ENCODE results near the gene CLMN.
"Not testable (repeated sequence)": the region's sequence is repeated elsewhere in the genome, so short reads cannot be mapped to it uniquely, and the experiment has no call there.

Gene CLMN

DNA sequence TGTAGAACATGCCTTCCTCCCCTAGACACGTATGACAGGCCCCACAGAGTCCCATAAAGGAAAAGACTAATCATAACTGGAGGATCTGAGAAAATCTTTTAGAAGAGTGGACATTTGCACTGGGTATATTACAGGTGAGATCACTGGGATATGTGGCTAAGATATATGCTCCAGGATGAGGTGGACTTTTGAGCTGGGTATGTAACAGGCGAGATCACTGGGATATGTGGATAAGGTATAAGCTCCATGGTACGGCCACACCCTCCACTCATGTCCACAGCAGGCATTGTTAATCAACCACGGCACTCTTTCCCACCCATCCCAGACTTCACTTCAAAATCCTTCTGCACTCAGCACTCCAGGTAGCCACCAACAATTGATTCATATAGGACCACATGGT is 34.1 kb downstream of the CLMN start:
- DNase-seq (ENCODE audit: low read depth in 2 of 2) = no peak

DNA sequence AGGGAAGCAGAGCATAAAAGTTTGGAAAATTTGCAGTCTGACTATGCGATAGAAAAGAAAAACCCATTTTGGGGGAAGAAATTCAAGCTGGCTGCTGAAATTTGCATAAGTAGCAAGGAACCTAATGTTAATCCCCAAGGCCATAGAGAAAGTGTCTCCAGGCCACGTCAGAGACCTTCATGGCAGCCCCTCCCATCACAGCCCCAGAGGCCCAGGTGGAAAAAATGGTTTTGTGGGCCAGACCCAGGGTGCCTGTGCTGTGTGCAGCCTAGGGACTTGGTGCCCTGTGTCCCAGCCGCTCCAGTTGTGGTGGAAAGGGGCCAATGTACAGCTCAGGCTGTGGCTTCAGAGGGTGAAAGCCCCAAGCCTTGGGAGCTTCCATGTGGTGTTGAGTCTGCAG is 35.9 kb downstream of the CLMN start:
- not testable (repeated sequence) for DNase-seq (ENCODE audit: low read depth in 2 of 2)

DNA sequence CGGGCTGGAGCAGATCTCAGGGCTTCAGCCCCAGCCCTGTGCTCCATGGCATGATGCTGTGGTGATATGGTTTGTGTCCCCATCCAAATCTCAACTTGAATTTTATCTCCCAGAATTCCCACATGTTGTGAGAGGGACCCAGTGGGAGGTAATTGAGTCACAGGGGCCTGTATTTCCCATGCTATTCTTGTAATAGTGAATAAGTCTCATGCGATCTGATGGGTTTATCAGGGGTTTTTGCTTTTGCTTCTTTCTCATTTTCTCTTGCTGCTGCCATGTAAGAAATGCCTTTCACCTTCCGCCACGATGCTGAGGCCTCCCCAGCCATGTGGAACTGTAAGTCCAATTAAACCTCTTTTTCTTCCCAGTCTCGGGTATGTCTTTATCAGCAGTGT is 36.7 kb downstream of the CLMN start:
- not testable (repeated sequence) for DNase-seq (ENCODE audit: low read depth in 2 of 2)

DNA sequence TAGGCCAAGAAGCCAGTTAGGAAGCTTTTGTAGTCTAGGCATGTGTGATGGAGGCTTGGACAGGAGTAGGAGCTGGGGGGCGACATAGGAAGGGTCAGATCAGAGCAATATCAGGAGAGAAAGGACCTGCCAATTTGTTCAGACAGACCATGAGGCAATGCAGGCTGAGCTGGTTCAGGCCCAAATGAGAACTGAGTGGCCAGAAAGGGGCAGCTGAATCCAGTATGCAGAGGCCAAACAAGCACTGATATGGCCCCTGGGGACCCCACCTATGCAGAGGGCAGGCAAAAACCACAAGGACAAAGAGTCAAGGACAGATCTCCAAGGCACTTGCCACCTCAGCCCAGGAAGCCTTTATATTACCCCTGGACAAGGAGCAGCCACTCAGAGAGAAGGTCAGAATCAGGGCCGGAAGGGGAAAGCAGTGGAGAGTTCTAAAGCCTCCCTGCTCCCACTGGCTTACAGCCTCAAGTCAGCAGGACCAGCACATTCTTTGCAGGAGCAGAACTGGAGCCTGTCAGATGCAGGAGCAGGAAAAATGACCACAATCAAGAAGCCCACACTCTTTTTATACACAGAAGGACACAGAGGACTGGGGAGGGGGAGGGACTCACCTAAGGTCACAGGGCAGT is 37.2 kb downstream of the CLMN start:
- no peak for DNase-seq (ENCODE audit: low read depth in 2 of 2)

DNA sequence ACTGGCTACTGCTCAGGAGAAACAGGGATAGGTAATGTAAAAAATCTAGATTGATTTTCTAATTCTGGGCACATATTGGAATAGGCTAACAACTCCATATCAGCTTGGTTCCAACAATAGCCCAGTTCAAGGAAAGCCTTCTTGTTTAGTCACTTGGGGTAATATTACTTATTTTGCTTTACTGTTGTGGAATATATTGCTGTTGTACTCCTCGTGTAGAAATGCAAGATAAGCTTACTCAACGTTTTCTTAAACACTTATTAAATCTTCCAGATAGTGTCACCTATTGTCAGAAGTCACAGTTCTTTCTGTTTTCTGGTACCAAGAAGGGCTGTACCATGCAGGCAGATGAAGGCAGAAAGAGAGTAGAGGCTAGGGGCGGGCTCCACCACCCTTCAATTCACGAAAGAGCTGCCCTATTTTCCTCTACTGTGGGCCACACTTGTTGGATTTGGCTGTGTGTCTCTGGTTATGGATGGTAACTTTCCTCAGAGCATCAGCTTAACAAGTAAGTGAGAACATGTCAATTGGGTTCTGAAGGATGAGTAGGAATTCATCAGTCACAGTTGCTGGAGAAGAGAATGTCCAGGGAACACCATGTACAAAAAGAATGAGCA is 38.0 kb downstream of the CLMN start:
- DNase-seq (ENCODE audit: low read depth in 2 of 2) = no peak

DNA sequence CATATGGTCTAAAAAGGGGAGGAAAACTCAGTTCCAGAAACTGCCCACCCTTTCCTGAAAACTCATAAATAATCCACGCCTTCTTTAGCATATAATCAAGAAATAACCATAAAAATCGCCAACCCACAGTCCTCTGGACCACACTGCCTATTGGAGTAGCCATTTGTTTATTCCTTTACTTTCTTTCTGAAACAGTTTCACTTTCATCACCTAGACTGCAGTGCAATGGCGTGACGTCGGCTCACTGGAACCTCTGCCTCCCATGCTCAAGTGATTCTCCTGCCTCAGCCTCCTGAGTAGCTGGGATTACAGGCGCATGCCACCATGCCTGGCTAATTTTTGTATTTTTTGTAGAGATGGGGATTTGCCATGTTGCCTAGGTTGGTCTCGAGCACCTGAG is 44.2 kb downstream of the CLMN start:
- no peak for DNase-seq (ENCODE audit: low read depth in 2 of 2)

DNA sequence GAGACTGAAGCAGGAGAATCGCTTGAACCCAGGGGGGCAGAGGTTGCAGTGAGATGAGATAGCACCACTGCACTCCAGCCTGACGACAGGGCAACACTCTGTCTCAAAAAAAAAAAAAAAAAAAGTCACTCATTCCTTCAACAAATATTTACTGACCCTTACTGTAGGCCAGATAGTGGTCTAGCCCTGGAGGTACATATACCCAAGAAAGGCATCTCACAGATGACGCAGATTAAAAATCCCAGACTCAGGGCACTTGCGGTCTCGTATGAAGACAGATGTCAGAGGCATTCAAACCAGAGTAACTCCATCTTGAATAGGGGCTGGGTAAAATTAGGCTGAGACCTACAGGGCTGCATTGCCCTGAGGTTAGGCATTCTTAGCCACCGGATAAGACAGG is 44.8 kb downstream of the CLMN start:
- no peak for DNase-seq (ENCODE audit: low read depth in 2 of 2)

DNA sequence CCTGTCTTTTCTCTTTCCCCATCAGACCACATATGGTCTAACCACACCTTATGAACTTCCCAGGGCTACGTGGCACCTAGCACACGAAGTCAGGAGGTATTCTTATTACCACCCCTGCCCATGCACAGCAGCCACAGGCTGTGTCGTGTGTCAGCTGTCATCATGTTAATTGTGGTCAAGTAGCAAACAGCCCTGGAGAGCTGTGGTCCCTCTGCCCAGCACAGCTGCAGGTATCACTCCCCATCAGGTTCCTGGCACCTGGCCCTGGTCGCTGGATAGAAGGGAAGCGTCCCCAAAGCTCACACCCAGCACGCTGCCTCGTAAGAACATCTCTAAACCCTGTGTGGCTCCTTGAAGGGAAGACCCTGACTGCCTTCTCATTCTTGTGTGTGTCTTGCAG is 45.4 kb downstream of the CLMN start:
- DNase-seq (ENCODE audit: low read depth in 2 of 2) = no peak

DNA sequence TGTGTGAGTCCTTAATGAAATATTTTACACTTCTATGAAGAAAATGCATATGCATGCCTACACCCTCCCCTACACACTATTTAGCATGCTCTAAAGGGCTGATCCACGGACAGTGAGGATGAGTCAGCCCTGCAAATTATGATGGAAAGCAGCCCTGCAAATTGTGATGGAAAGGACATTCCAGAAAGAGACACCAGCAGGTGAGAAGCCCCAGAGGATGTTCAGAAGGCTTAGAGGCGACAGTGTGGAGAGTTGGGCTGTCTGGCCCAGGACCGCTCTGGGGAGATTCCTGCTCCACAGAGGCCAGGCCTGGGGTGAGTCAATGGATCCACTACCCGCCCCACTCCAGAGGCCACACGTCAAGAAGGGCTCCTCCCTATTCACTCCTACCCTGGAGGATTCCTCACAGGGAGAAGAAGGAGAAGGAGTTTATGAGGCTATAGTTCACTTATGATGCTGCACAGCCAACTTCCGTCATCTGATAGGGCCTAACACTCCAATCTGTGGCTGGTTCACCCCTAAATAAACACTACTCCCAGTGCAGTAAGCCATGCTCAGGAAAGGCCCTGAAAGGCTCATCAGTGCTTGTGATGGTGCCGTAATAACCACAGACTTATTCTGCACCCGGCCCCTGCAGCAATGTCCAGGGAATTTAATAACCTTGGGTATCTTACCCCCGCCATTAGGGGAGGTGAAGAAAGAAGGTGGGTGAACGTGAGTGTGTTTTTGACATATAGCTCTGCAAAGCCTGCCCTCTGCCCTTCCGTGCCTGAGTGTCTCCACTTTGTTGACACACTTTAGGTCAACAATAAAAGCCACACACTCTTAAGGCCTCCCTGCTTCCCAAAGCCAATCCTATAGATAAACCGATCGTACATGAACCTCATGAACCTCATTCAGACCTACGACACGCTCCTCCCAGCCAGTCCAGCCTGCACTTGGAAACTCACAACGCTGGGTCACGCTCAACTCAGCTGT is 46.4 kb downstream of the CLMN start:
- no peak for DNase-seq (ENCODE audit: low read depth in 2 of 2)

DNA sequence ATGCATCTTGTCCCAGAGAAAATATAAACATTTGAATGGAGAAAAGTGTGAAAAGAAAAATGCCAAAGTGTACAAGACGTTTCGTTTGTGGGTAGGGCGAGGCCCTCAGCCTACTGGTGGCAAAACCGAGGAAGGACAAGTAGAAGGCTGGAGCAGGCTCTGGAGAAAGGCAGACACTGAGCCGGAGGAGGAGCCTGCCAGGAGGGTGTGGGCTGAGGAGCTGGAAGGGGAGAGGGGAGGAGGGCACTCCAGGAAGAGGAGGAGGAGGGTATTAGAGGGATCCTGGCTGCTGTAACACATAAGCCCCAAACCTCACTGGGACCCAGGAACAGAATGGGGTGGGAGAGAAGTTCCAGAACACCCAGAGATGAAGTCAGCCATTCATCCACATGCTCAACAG is 47.7 kb downstream of the CLMN start:
- no peak for DNase-seq (ENCODE audit: low read depth in 2 of 2)

DNA sequence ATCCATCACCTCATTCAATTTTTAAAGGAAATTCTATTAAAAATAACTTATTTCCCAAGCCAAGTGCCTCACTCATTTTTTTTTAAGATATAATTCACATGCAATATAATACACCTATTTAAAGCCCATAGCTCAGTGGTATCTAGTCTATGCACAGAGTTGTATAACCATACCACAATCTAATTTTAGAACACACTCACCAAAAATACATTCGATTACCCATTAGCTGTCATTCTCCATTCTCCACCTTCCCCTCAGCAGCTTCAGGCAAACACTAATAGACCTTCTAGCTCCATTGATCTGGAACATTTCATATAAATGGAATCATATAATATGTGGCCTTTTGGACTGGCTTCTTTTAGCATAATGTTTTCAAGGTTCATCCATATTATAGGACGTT is 49.5 kb downstream of the CLMN start:
- no peak for DNase-seq (ENCODE audit: low read depth in 2 of 2)

DNA sequence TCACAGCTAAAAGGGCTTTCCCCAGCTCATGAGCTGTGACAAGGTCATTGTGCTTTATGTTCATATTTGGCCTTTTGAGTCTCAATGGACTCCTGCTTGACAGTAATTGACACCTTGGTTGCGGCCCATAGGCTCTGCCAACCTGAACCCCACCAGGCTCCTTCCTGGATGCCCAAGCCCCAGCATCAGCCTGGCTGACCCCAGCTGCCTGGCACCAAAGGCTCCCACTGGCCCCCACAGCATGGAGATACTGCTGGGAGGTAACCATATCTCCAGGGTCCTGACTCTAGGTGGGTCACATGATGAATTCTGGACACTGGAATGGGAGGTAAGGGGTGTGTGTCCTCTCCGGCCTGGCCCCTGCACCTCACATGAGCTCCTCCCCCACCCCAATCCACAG is 50.2 kb downstream of the CLMN start:
- DNase-seq (ENCODE audit: low read depth in 2 of 2) = no peak

DNA sequence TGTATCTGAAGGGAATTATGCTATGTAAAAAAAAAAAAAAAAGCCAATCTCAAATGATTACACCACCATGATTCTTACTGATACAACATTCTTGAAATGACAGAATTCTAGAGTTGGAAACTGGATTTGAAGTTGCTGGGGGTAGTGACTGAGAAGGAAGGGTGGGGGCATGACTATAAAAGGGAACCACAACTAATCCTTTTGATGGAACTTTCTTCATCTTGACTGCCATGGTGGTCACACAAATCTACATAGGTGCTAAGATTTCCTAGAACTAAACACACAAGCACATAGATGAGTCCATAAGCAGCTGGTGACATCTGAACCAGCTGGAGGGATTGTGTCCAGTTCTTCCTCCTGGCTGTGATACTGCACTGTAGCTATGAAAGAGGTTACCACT is 51.4 kb downstream of the CLMN start:
- no peak for DNase-seq (ENCODE audit: low read depth in 2 of 2)

DNA sequence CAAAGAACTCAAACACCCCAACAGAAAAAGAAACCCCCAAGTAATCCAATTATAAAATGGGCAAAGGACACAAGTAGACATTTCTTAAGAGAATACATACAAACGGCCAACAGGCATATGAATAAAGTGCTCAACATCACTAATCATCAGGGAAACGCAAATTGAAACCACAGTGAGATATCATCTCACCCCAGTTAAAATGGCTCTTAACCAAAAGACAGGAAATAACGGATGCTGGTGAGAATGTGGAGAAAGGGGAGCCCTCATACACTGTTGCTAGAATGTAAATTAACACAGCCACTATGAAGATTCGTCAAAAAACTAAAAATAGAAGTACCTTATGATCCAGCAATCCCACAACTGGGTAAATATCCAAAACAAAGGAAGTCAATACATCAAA is 52.4 kb downstream of the CLMN start:
- DNase-seq (ENCODE audit: low read depth in 2 of 2) = no peak

DNA sequence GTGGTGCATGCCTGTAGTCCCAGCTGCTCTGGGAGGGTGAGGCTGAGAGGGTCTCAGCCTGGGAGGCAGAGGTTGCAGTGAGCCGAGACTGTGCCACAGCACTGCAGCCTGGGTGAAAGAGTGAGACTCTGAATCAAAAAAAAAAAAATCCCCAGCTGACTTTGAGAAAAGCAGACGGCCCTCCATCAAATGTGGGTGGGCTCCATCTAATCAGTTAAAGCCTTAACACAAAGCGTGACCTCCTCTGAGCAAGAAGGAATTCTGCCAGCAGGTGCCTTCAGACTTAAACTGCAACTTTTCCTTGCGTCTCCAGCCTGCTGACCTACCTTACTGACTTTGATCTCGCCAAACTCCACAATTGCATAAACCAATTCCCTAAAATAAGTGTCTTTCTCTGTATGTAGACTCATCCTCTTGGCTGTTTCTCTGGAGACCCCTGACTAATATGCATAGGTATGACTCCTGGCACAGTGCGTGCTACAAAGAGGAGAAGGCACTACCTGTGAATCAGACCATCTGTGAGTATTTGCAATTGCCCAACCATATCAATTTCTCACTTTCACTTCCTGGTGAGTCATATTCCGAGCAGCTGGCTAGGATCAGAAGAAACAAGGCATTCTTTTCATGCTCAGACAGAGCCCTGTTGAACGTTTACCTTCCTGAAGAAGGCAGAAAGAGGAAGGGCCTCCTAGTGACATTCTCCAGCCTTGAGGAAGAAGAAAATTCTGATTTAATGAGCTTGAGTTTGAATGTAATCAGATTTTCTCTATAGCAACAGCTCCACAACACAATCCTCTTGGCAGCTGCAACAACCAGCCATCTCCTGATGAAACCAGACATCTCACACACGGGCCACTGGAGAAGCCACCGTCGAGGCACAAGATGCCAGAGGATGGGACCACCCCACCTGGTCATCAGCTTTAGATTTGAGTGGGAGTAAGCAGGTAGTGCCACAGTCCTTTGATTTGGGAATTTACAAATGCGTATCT is 54.3 kb downstream of the CLMN start:
- DNase-seq (ENCODE audit: low read depth in 2 of 2) = peak; percentile 92 to 93

DNA sequence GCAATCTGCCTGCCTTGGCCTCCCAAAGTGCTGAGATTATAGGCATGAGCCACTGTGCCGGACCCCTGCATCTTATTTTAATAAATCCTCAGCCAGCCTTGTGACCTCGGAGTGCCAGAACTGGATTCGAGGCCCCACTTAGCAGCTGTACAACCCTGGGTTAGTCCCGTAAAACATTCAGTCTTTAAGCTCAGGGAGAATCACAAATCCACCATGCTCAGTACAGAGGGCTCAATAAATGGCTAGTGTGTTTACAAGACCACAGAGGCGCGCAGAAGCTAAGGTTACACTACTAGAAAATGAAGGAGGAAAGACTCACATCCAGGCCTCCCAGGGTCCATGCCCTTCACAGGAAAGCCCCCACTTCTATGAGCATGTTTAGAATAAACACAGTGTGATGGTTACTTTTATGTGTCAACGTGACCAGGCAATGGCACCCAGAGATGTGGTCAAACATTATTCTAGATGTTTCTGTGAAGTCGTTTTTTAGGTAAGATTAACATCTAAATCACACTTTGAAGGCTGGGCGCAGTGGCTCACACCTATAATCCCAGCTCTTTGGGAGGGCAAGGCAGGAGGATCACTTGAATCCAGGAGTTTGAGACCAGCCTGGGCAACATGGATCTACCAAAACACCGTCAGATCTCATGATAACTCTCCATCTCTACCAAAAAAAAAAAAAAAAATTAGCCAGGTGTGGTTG is 55.3 kb downstream of the CLMN start:
- DNase-seq (ENCODE audit: low read depth in 2 of 2) = no peak

DNA sequence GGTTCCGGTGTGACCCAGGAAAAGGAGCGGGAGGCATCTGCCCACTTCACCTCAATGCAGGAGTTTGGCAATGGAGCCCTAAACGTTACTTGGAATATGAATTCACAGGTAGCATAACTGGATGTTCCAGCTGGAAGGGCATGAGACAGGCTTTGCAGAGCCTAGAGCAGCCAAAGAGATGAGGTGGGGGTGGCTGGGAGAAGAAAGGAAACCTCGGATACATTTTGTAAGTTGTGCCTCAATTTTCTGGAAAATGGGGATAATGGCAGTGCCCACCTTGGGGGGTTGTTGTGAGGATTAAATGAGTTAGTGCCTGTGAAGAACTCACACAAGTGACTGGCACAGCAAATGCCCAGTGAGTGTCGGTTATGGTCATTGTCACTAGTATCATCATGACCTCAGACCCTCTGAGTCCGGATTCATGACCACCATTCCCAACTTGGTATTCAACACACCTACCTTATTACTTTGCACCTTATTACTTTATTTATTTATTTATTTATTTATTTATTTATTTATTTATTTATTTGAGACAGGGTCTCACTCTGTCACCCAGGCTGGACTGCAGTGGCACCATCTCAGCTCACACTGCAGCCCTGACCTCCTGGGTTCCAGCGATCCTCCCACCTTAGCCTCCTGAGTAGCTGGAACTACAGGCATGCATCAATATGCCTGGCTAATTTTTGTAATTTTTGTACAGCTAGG is 56.0 kb downstream of the CLMN start:
- DNase-seq (ENCODE audit: low read depth in 2 of 2) = no peak

DNA sequence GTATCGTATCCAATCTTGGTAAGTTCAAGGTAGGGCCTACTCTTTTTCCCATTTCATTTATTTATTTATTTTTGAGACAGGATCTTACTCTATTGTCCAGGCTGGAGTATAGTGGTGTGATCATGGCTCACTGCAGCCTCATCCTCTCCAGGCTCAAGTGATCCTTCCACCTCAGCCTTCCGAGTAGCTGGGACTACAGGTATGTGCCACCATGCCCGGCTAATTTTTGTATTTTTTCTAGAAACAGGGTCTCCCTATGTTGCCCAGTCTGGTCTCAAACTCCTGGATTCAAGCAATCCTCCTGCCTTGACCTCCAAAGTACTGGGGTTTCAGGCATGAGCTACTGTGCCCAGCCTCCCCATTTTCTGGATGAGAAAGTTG is 57.2 kb downstream of the CLMN start:
- no peak for DNase-seq (ENCODE audit: low read depth in 2 of 2)

DNA sequence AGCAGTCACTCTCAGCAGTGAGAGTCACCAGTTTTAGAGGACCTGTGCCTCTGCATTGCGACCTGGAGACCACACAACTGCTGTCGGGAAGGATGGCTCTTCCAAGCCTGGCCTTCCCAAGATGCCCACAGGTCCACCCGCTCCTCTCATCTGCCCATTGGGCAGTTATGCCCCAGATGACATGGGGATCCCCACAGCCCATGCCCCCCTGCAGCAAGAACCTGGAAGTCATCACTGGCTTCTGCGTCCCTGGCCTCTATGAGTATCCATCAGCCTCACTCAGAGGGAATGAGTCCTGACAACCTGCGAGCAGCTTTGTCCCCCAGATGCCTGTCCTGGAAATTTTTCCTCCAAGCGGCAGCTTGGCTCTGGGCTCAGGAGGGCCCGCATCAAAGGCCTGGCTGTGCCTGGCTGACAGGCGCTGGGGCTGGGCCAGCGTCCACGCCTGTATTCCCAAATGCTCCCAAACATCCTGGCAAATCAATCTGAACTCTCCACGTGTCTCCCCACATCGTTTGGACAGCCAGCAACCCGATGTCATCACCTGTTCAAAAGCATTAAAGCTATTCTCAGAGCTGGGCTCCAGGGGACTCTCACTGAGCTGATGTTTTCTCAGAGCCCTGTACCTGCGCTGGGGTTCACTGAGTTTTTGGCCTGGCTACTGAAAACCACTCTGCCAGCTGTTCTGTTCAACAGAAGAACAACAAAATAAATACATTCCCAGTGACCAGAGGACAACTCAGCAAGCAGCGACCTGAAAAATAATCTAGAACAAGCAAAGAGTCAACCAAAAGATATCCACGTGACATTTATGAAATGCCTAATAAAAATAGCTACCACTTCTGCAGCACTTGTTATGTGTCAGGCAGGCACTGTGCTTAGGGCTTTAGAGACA is 57.8 kb downstream of the CLMN start:
- DNase-seq (ENCODE audit: low read depth in 2 of 2) = no peak

Measured in fibroblast of skin of left biceps (primary cell).